SU-DHL-6 (cell line): ENCODE data around the gene SLC25A39.

Experiments used
- H2AFZ ChIP-seq: fragments of 200-600 bp; sonication (generic); 2 replicates; pipeline ENCODE4 v1.6.1; 2014; ENCODE audit warnings: low read depth, mild to moderate bottlenecking, moderate library complexity, mixed read lengths, antibody characterized with exemption, low read length; ENCODE audit not compliant: severe bottlenecking
- H3F3A ChIP-seq: fragments of 200-600 bp; shearing (Covaris generic); 2 replicates; pipeline ENCODE4 v1.6.0; 2016; ENCODE audit warnings: antibody characterized with exemption, mild to moderate bottlenecking; ENCODE audit not compliant: insufficient read depth
- H3K27ac ChIP-seq: fragments of 200-600 bp; sonication (generic); 2 replicates; pipeline ENCODE4 v1.5.1; 2016; ENCODE audit warnings: low read depth, mild to moderate bottlenecking, low read length, moderate library complexity, mixed read lengths
- H3K27me3 ChIP-seq: fragments of 200-600 bp; sonication (generic), shearing (Covaris generic); 2 replicates; pipeline ENCODE4 v1.6.0; 2014; ENCODE audit warnings: mild to moderate bottlenecking, low read length
- H3K36me3 ChIP-seq: fragments of 200-600 bp; sonication (generic); 2 replicates; pipeline ENCODE4 v1.6.1; 2014; ENCODE audit warnings: mild to moderate bottlenecking, low read length, mixed read lengths
- H3K4me2 ChIP-seq: fragments of 300-600, 200-600 bp; shearing (Covaris generic), sonication (generic); 2 replicates; pipeline ENCODE4 v1.6.0; 2014; ENCODE audit warnings: low read length, low read depth, mild to moderate bottlenecking; ENCODE audit not compliant: poor library complexity, severe bottlenecking
- H3K4me3 ChIP-seq: fragments of 200-600 bp; sonication (generic); 2 replicates; pipeline ENCODE4 v1.5.1; 2014; ENCODE audit warnings: antibody characterized with exemption, low read length, mild to moderate bottlenecking, mixed read lengths; ENCODE audit not compliant: insufficient read depth, poor library complexity, severe bottlenecking
- H3K79me2 ChIP-seq: fragments of 200-600 bp; sonication (generic); 2 replicates; pipeline ENCODE4 v1.6.1; 2014; ENCODE audit warnings: mild to moderate bottlenecking, low read length, moderate library complexity; ENCODE audit not compliant: insufficient read depth
- H3K9ac ChIP-seq: fragments of 200-600 bp; sonication (generic); 2 replicates; pipeline ENCODE4 v1.7.0; 2014; ENCODE audit warnings: mild to moderate bottlenecking, low read length
- H3K9me2 ChIP-seq: fragments of 200-600 bp; sonication (generic); replicated peaks from 2 replicates; pipeline ENCODE4 v1.6.1; 2014; ENCODE audit warnings: low read length; ENCODE audit not compliant: insufficient read depth
- H3K9me3 ChIP-seq: fragments of 200-600 bp; sonication (generic); 2 replicates; pipeline ENCODE4 v1.6.1; 2014; ENCODE audit warnings: low read length, mixed read lengths; ENCODE audit not compliant: insufficient read depth
- H4K20me1 ChIP-seq: fragments of 200-600 bp; sonication (generic); 2 replicates; pipeline ENCODE4 v1.6.1; 2014; ENCODE audit warnings: low read depth, mild to moderate bottlenecking, antibody characterized with exemption, low read length, moderate library complexity, mixed read lengths
- CTCF ChIP-seq: fragments of 200-600 bp; sonication (generic); IDR thresholded peaks from one replicate; pipeline ENCODE4 v1.5.1; 2017; ENCODE audit warnings: antibody characterized with exemption, mild to moderate bottlenecking, low read length, moderate library complexity; ENCODE audit not compliant: insufficient read depth, poor library complexity, severe bottlenecking
- EZH2phosphoT487 ChIP-seq: fragments of 200-600 bp; sonication (generic), shearing (Covaris generic); conservative IDR thresholded peaks from 2 replicates; pipeline ENCODE4 v1.6.1; 2018; ENCODE audit warnings: mild to moderate bottlenecking, antibody characterized with exemption, low read length, moderate library complexity, mixed read lengths

Gene SLC25A39

GRCh38 chr17:44352828-44353671 is 28.4 kb upstream of the SLC25A39 start:
- TF ChIP-seq EZH2phosphoT487 (no peak), CTCF (no peak)
- H3F3A ChIP-seq = peaks cover 20% of the 10 kb centered on the region
- peak overlapping the region; percentile 56 for H3K27ac ChIP-seq
- H3K9ac ChIP-seq = peak overlapping the region; percentile 56
- H3K9me2 ChIP-seq = no peaks in the 10 kb centered on the region
- H3K27me3 ChIP-seq = no peaks in the 10 kb centered on the region
- H3K36me3 ChIP-seq = no peaks in the 10 kb centered on the region
- no peaks in the 10 kb centered on the region; the same call in 1 of the 2 replicates for H3K79me2 ChIP-seq
- H3K4me2 ChIP-seq = peak overlapping the region; percentile 60
- H3K4me3 ChIP-seq = peak overlapping the region; percentile 51
- H4K20me1 ChIP-seq = no peaks in the 10 kb centered on the region
- no peak overlapping the region for H2AFZ ChIP-seq
- H3K9me3 ChIP-seq = no peaks in the 10 kb centered on the region

- Histone ChIP-seq H3K27me3 (no peaks in the 10 kb centered on the region), H3K36me3 (no peaks in the 10 kb centered on the region), H3K79me2 (no peaks in the 10 kb centered on the region; the same call in 1 of the 2 replicates), H2AFZ (no peak overlapping the region), H3K9me2 (no peaks in the 10 kb centered on the region), H3F3A (peaks cover 29% of the 10 kb centered on the region), H3K4me2 (no peak overlapping the region), H3K9me3 (no peaks in the 10 kb centered on the region), H4K20me1 (no peaks in the 10 kb centered on the region), H3K4me3 (no peak overlapping the region), H3K9ac (no peak overlapping the region), H3K27ac (no peak overlapping the region)
- TF ChIP-seq CTCF (no peak), EZH2phosphoT487 (no peak)
Measured at GRCh38 chr17:44351961-44352827, 27.6 kb upstream of the SLC25A39 start.

- Histone ChIP-seq H2AFZ (no peak overlapping the region), H3K27ac (no peak overlapping the region), H3K9me2 (no peaks in the 10 kb centered on the region), H4K20me1 (no peaks in the 10 kb centered on the region), H3K9me3 (no peaks in the 10 kb centered on the region), H3K27me3 (no peaks in the 10 kb centered on the region), H3F3A (peaks cover 36% of the 10 kb centered on the region), H3K36me3 (no peaks in the 10 kb centered on the region), H3K4me2 (no peak overlapping the region), H3K79me2 (no peaks in the 10 kb centered on the region; the same call in 1 of the 2 replicates), H3K4me3 (no peak overlapping the region), H3K9ac (no peak overlapping the region)
- TF ChIP-seq EZH2phosphoT487 = no peak
- TF ChIP-seq CTCF = no peak
Measured at GRCh38 chr17:44351464-44351863, 26.8 kb upstream of the SLC25A39 start.
